ENCODE results near the gene KCNG2. TPM values are rescaled to one million over a fixed set of nuclear protein-coding genes. Genes with fewer than 3 reads are reported as not detected.

The KCNG2 gene
- total RNA-seq, 1 donor from 2014 or later, result not detected

DNA sequence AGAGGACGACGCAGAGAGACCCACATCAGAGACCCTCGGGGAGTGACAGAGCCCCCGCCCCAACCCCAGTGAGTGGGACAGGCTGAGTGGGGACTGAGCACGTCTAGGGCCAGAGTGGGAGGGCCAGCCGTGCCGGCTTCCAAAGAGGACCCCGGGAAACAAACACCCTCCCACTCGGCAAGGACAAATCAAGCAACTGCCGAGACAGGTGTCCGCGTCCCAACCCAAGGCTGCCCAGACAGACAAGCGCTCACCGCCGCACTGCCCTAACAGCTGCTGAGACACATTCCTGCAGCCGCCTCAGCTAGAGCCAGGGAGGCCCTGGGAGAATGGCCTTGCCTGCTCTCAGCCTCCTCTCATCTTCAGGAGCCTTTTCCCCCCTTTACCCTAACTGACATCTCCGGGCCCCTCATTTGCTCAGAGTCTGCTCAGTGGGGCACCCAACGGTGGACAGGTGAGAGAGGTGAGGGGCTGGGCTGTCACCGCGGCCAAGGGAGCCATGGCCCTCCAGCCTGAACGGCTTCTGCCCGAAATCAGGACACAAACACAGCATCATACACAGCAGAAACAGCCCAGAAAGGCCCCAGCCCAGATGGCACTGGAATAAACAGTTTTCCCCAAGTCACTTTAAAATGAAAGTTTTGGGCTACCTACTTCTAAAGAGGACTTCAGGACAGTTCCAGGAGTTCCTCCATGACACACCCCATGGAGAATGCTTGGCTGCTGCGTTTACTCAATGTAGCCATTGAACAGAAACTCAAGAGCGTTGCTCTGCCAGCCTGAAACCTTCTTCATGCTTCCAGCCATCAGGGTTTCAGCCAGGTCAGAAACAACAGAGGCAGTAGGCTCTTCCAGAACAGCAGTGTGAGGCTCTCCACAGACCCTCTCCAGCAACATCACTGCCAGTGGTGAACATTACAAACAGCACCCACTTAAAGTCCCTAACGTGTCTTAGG, 130.1 kb downstream of the KCNG2 start:
- Mint-ChIP-seq H3K27ac (no peak overlapping the region), H3K27me3 (ENCODE audit: insufficient read depth, low read depth) (peaks cover 7% of the 10 kb centered on the region), H3K4me1 (peaks cover 7% of the 10 kb centered on the region), H3K4me3 (no peak overlapping the region), H3K9me3 (peaks cover 57% of the 10 kb centered on the region), H3K36me3 (peaks cover 62% of the 10 kb centered on the region)
- H3K9me3 ChIP-seq (ENCODE audit: low read depth), result peaks cover 24% of the 10 kb centered on the region
- H3K4me1 ChIP-seq, result peaks cover 17% of the 10 kb centered on the region
- H3K36me3 ChIP-seq, result no peaks in the 10 kb centered on the region
- H3F3A ChIP-seq (ENCODE audit: low read depth), result peaks cover 16% of the 10 kb centered on the region
- H3K4me2 ChIP-seq, result peak overlapping the region; percentile 71
- H3K79me2 ChIP-seq (ENCODE audit: low read depth), result no peaks in the 10 kb centered on the region
- H2AFZ ChIP-seq (replicated peaks), result no peak overlapping the region
- H3K27me3 ChIP-seq, result no peaks in the 10 kb centered on the region
- no peak overlapping the region for H3K4me3 ChIP-seq
- peak; percentile 59 for DNase-seq (ENCODE audit: low spot score)
- no peak for TF ChIP-seq EZH2phosphoT487 (IDR thresholded peaks at IDR 0.05)
- no peak for TF ChIP-seq CTCF (IDR thresholded peaks at IDR 0.05)
- TF ChIP-seq EZH2 (IDR thresholded peaks at IDR 0.05), result no peak
- peaks cover 27% of the 10 kb centered on the region for H4K20me1 ChIP-seq (ENCODE audit: low read depth)
- no peak overlapping the region for H3K9ac ChIP-seq
- no peak overlapping the region for H3K27ac ChIP-seq

DNA sequence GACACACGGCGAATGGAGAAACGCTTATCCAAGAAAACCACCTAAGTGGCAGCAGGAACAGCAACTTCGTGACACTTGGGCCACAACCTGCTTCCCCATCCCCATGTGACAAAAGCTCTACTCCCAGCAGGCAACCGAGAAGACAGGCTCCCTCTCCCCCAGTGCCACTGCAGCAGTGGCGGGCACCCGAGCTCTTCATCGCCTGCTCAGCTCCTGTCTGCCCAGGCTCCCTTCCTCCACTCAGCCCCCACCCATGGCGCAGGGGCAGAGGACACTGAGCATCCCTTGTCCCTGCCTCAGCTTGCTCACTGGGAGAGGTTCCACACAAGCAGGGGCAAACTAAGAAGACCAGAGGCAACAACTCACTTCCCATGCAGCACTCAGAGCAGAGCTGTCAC, 130.8 kb downstream of the KCNG2 start:
- H3K27ac Mint-ChIP-seq, result no peak overlapping the region
- Histone ChIP-seq H3K27ac (no peak overlapping the region), H3K27me3 (no peaks in the 10 kb centered on the region), H3K4me3 (no peak overlapping the region), H3F3A (ENCODE audit: low read depth) (peaks cover 16% of the 10 kb centered on the region), H3K9ac (no peak overlapping the region), H3K4me1 (peaks cover 17% of the 10 kb centered on the region), H3K9me3 (ENCODE audit: low read depth) (peaks cover 26% of the 10 kb centered on the region), H3K4me2 (no peak overlapping the region), H3K79me2 (ENCODE audit: low read depth) (no peaks in the 10 kb centered on the region), H3K36me3 (no peaks in the 10 kb centered on the region), H4K20me1 (ENCODE audit: low read depth) (peaks cover 27% of the 10 kb centered on the region), H2AFZ (replicated peaks) (no peak overlapping the region)
- no peak overlapping the region for H3K4me3 Mint-ChIP-seq
- peaks cover 64% of the 10 kb centered on the region for H3K36me3 Mint-ChIP-seq
- TF ChIP-seq CTCF (IDR thresholded peaks at IDR 0.05) (no peak), EZH2 (IDR thresholded peaks at IDR 0.05) (no peak), EZH2phosphoT487 (IDR thresholded peaks at IDR 0.05) (no peak)
- H3K9me3 Mint-ChIP-seq, result peaks cover 62% of the 10 kb centered on the region
- peaks cover 7% of the 10 kb centered on the region for H3K4me1 Mint-ChIP-seq
- no peak for DNase-seq (ENCODE audit: low spot score)
- H3K27me3 Mint-ChIP-seq (ENCODE audit: insufficient read depth, low read depth), result peaks cover 7% of the 10 kb centered on the region

DNA sequence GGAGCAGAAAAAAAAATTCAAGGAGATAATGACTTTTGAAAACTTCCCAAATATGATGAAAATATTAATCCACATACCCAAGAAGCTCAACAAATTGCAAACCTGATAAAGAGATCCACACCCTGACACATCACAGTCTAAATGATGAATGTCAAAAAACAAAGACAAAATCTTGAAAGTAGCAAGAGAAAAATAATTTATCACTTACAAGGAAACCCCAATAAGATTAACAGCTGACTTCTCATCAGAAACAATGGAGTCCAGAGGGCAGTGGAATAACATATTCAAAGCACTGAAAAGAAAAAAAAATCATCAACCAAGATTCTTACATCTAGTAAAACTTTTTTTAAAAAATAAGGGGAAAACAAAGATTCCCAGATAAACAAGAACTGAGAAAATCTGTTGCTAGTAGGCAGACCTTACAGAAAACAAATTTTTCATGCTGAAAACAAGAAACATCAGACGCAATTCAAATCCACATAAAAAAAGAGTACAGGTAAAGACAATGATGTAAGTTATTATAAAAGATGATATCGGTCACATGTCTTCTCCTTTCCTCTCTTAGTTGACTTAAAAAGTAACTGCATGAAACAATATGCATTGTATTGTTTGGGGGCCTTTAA, 132.4 kb downstream of the KCNG2 start:
- Mint-ChIP-seq H3K4me1 (peaks cover 7% of the 10 kb centered on the region), H3K27me3 (ENCODE audit: insufficient read depth, low read depth) (peaks cover 9% of the 10 kb centered on the region), H3K4me3 (no peak overlapping the region), H3K9me3 (peaks cover 70% of the 10 kb centered on the region), H3K36me3 (peaks cover 64% of the 10 kb centered on the region), H3K27ac (no peak overlapping the region)
- no peak overlapping the region for H3K9ac ChIP-seq
- no peaks in the 10 kb centered on the region for H3K79me2 ChIP-seq (ENCODE audit: low read depth)
- H3K27ac ChIP-seq, result no peak overlapping the region
- H3F3A ChIP-seq (ENCODE audit: low read depth), result peaks cover 16% of the 10 kb centered on the region
- H3K4me2 ChIP-seq, result no peak overlapping the region
- H3K4me1 ChIP-seq, result peaks cover 17% of the 10 kb centered on the region
- H3K36me3 ChIP-seq, result no peaks in the 10 kb centered on the region
- DNase-seq (ENCODE audit: low spot score), result no peak
- no peak overlapping the region for H3K4me3 ChIP-seq
- H3K9me3 ChIP-seq (ENCODE audit: low read depth), result peaks cover 26% of the 10 kb centered on the region
- peaks cover 27% of the 10 kb centered on the region for H4K20me1 ChIP-seq (ENCODE audit: low read depth)
- no peak for TF ChIP-seq EZH2 (IDR thresholded peaks at IDR 0.05)
- no peak for TF ChIP-seq CTCF (IDR thresholded peaks at IDR 0.05)
- TF ChIP-seq EZH2phosphoT487 (IDR thresholded peaks at IDR 0.05), result no peak
- no peaks in the 10 kb centered on the region for H3K27me3 ChIP-seq
- no peak overlapping the region for H2AFZ ChIP-seq (replicated peaks)

All from neural progenitor cell (in vitro differentiated cells).